H9 (cell line): ENCODE results near the gene RCAN2. TPM values are rescaled to one million over a fixed set of nuclear protein-coding genes. Genes with fewer than 3 reads are reported as not detected.
A peak's percentile ranks its signal among the peaks of the same experiment; 100 is the strongest.

ENCODE experiments used
- DNase-seq: peaks from one replicate; pipeline ENCODE4 v3.0.0-alpha.2; 2017
- H2AFZ ChIP-seq: one replicate; pipeline ENCODE4 v1.6.1; 2013; ENCODE audit warnings: mild to moderate bottlenecking, low read length, control low read depth, moderate library complexity
- H2AK5ac ChIP-seq: 2 replicates; pipeline ENCODE4 v1.6.1; 2013; ENCODE audit warnings: low read length, control low read depth, mixed read lengths; ENCODE audit not compliant: insufficient read length
- H2BK120ac ChIP-seq: one replicate; pipeline ENCODE4 v1.6.1; 2013; ENCODE audit warnings: low read depth, mild to moderate bottlenecking, low read length, control low read depth, inconsistent platforms; ENCODE audit not compliant: poor library complexity, severe bottlenecking
- H2BK12ac ChIP-seq: 2 replicates; pipeline ENCODE4 v1.6.1; 2013; ENCODE audit warnings: low read length, control low read depth, mixed read lengths, low read depth; ENCODE audit not compliant: insufficient read length
- H2BK15ac ChIP-seq: 2 replicates; pipeline ENCODE4 v1.6.1; 2013; ENCODE audit warnings: low read depth, low read length, control low read depth
- H2BK20ac ChIP-seq: one replicate; pipeline ENCODE4 v1.6.1; 2013; ENCODE audit warnings: low read depth, mild to moderate bottlenecking, low read length, control low read depth, inconsistent platforms; ENCODE audit not compliant: poor library complexity, severe bottlenecking
- H2BK5ac ChIP-seq: 2 replicates; pipeline ENCODE4 v1.6.1; 2013; ENCODE audit warnings: low read length, control low read depth, mixed read lengths; ENCODE audit not compliant: insufficient read length
- H3K14ac ChIP-seq: 2 replicates; pipeline ENCODE4 v1.6.1; 2013; ENCODE audit warnings: low read length, control low read depth; ENCODE audit not compliant: insufficient read depth
- H3K18ac ChIP-seq: 2 replicates; pipeline ENCODE4 v1.6.1; 2013; ENCODE audit warnings: low read depth, mild to moderate bottlenecking, mixed read lengths, low read length, control low read depth; ENCODE audit not compliant: insufficient read length
- H3K23ac ChIP-seq: 2 replicates; pipeline ENCODE4 v1.6.1; 2013; ENCODE audit warnings: low read length, control low read depth, mixed read lengths, low read depth; ENCODE audit not compliant: insufficient read length
- H3K23me2 ChIP-seq: 2 replicates; pipeline ENCODE4 v1.6.1; 2013; ENCODE audit warnings: low read depth, mild to moderate bottlenecking, mixed read lengths, low read length, control low read depth; ENCODE audit not compliant: insufficient read length, poor library complexity, severe bottlenecking
- H3K27ac ChIP-seq: 2 replicates; pipeline ENCODE4 v1.5.1; 2013; ENCODE audit warnings: low read length, control low read depth, mixed read lengths, low read depth; ENCODE audit not compliant: insufficient read length
- H3K27me3 ChIP-seq: 2 replicates; pipeline ENCODE4 v1.6.1; 2013; ENCODE audit warnings: low read length, control low read depth, inconsistent platforms; ENCODE audit not compliant: insufficient read depth
- H3K4ac ChIP-seq: 2 replicates; pipeline ENCODE4 v1.6.1; 2013; ENCODE audit warnings: low read depth, mild to moderate bottlenecking, control low read depth, inconsistent platforms, low read length, moderate library complexity
- H3K4me1 ChIP-seq: 2 replicates; pipeline ENCODE4 v1.6.1; 2013; ENCODE audit warnings: low read length, control low read depth, inconsistent platforms; ENCODE audit not compliant: insufficient read depth
- H3K4me2 ChIP-seq: 2 replicates; pipeline ENCODE4 v1.6.1; 2013; ENCODE audit warnings: low read length, control low read depth, mixed read lengths; ENCODE audit not compliant: insufficient read length, insufficient read depth
- H3K56ac ChIP-seq: 2 replicates; pipeline ENCODE4 v1.6.1; 2013; ENCODE audit warnings: low read depth, mild to moderate bottlenecking, mixed read lengths, low read length, control low read depth; ENCODE audit not compliant: insufficient read length
- H3K79me1 ChIP-seq: 2 replicates; pipeline ENCODE4 v1.6.1; 2013; ENCODE audit warnings: low read depth, mild to moderate bottlenecking, moderate library complexity, low read length, control low read depth, inconsistent platforms; ENCODE audit not compliant: insufficient read depth, poor library complexity, severe bottlenecking
- H3K79me2 ChIP-seq: 2 replicates; pipeline ENCODE4 v1.6.1; 2013; ENCODE audit warnings: low read length, control low read depth, inconsistent platforms; ENCODE audit not compliant: insufficient read depth
- H3K9ac ChIP-seq: 2 replicates; pipeline ENCODE4 v1.6.1; 2013; ENCODE audit warnings: low read length, control low read depth, mixed read lengths; ENCODE audit not compliant: insufficient read length; ENCODE audit errors: extremely low read depth
- H3K9me3 ChIP-seq: one replicate; pipeline ENCODE4 v1.6.1; 2013; ENCODE audit warnings: low read depth, low read length, inconsistent platforms; ENCODE audit not compliant: control insufficient read depth
- H3T11ph ChIP-seq: one replicate; pipeline ENCODE4 v1.6.1; 2013; ENCODE audit warnings: mild to moderate bottlenecking, low read length, control low read depth, inconsistent platforms
- H4K20me1 ChIP-seq: one replicate; pipeline ENCODE4 v1.6.1; 2013; ENCODE audit not compliant: control insufficient read depth, insufficient read length, insufficient read depth
- H4K5ac ChIP-seq: 2 replicates; pipeline ENCODE4 v1.6.1; 2013; ENCODE audit warnings: low read depth, mild to moderate bottlenecking, mixed read lengths, low read length, control low read depth; ENCODE audit not compliant: insufficient read length
- H4K8ac ChIP-seq: replicated peaks from 2 replicates; pipeline ENCODE4 v1.6.1; 2013; ENCODE audit warnings: low read length, control low read depth, mixed read lengths, low read depth; ENCODE audit not compliant: insufficient read length
- H4K91ac ChIP-seq: 2 replicates; pipeline ENCODE4 v1.6.1; 2013; ENCODE audit warnings: low read depth, mild to moderate bottlenecking, moderate library complexity, mixed read lengths, low read length, control low read depth; ENCODE audit not compliant: insufficient read length
- H3K27ac Mint-ChIP-seq, 3 experiments: 2 replicates in 2 of 3; 3 replicates in 1 of 3; pipeline ENCODE4 v1.8.0; 2020 to 2021; ENCODE audit warnings: mixed read lengths in 3 of 3, mild to moderate bottlenecking in 1 of 3, moderate library complexity in 1 of 3
- H3K27me3 Mint-ChIP-seq: 2 replicates; pipeline ENCODE4 v1.8.0; 2021; ENCODE audit warnings: low read depth, mild to moderate bottlenecking, moderate library complexity, mixed read lengths
- H3K36me3 Mint-ChIP-seq, 3 experiments: 2 replicates in 2 of 3; 3 replicates in 1 of 3; pipeline ENCODE4 v1.8.0; 2020 to 2021; ENCODE audit warnings: low read depth in 3 of 3, mixed read lengths in 3 of 3; ENCODE audit not compliant: insufficient read depth in 1 of 3
- H3K4me1 Mint-ChIP-seq, 2 experiments: 2 replicates each; pipeline ENCODE4 v1.8.0; 2020; ENCODE audit warnings: mixed read lengths in 2 of 2
- H3K4me3 Mint-ChIP-seq, 2 experiments: 2 replicates in 1 of 2; 3 replicates in 1 of 2; pipeline ENCODE4 v1.8.0; 2020 to 2021; ENCODE audit warnings: mild to moderate bottlenecking in 2 of 2, mixed read lengths in 2 of 2, moderate library complexity in 1 of 2
- H3K9me3 Mint-ChIP-seq, 2 experiments: 2 replicates in 1 of 2; 3 replicates in 1 of 2; pipeline ENCODE4 v1.8.0; 2020; ENCODE audit warnings: mild to moderate bottlenecking in 2 of 2, mixed read lengths in 2 of 2, moderate library complexity in 1 of 2
- CTCF ChIP-seq: fragments of 200-600 bp; sonication (generic); conservative IDR thresholded peaks from 3 replicates; pipeline ENCODE4 v1.8.0; 2021; ENCODE audit warnings: antibody characterized with exemption, mild to moderate bottlenecking
- WGBS: extraction: QIAGEN DNeasy Blood & Tissue Kit; methylation state at CpG from one replicate; pipeline ENCODE4 v1.1.7; 2013; ENCODE audit warnings: missing lambda C conversion rate, low lambda C conversion rate, mixed read lengths; ENCODE audit not compliant: insufficient read length; ENCODE audit errors: extremely low coverage; 5-methylcytosine and 5-hydroxymethylcytosine counted together
- total RNA-seq: library from RNA; stranded (reverse); gene quantifications from 2 replicates; pipeline ENCODE4 v1.2.1, GENCODE V29; 2021

The RCAN2 gene
- total RNA-seq, 1 experiment from 2014 or later: 3.0 TPM

- H2AFZ ChIP-seq: no peak overlapping the region
- Mint-ChIP-seq H3K36me3 (no peaks in the 10 kb centered on the region), H3K27me3 (peaks cover 53% of the 10 kb centered on the region), H3K9me3 (no peaks in the 10 kb centered on the region), H3K27ac (no peak overlapping the region), H3K4me3 (peak overlapping the region; percentile 70 to 81), H3K4me1 (peaks cover 28 to 29% of the 10 kb centered on the region in 2 experiments)
- no peaks in the 10 kb centered on the region for H3K79me1 ChIP-seq
- no peak overlapping the region for H3K14ac ChIP-seq
- DNase-seq: peak; percentile 74
- H3K4me2 ChIP-seq: peak overlapping the region; percentile 89
- H3K56ac ChIP-seq: no peak overlapping the region
- H2BK12ac ChIP-seq: no peak overlapping the region
- peaks cover 4% of the 10 kb centered on the region; the same call in 1 of the 2 replicates for H3K27me3 ChIP-seq
- H3K9me3 ChIP-seq: no peaks in the 10 kb centered on the region
- H3K4me1 ChIP-seq: peaks cover 7% of the 10 kb centered on the region; the same call in 1 of the 2 replicates
- H2BK5ac ChIP-seq: no peak overlapping the region
- no peak overlapping the region for H2AK5ac ChIP-seq
- H3K9ac ChIP-seq: no peak overlapping the region
- H3K23me2 ChIP-seq: peaks cover 13% of the 10 kb centered on the region
- no peak overlapping the region for H2BK20ac ChIP-seq
- no peaks in the 10 kb centered on the region for H4K20me1 ChIP-seq
- peak; percentile 70 for TF ChIP-seq CTCF
- no peak overlapping the region for H3K18ac ChIP-seq
- no peak overlapping the region for H2BK15ac ChIP-seq
- no peak overlapping the region for H3K4ac ChIP-seq
- H4K5ac ChIP-seq: no peak overlapping the region
- no peak overlapping the region for H3K27ac ChIP-seq
- no peak overlapping the region for H3T11ph ChIP-seq
- no peak overlapping the region for H3K23ac ChIP-seq
- no peak overlapping the region for H4K8ac ChIP-seq
- no peaks in the 10 kb centered on the region for H3K79me2 ChIP-seq
- no CpG with 5 or more reads among the region's 56 CpGs for WGBS
- H2BK120ac ChIP-seq: no peak overlapping the region
- no peak overlapping the region for H4K91ac ChIP-seq
These were observed 636 bp downstream of the RCAN2 start for GRCh38 chr6:46490425-46491200.
